ENCODE results near the gene TUBG2. TPM values are rescaled to one million over a fixed set of nuclear protein-coding genes. Genes with fewer than 3 reads are reported as not detected.
"Not testable (repeated sequence)": the region's sequence is repeated elsewhere in the genome, so short reads cannot be mapped to it uniquely, and the experiment has no call there.

TUBG2 gene
- total RNA-seq, 1 donor from 2014 or later = 6.2 TPM

GRCh38 chr17:42655528-42655927 is 3.6 kb upstream of the TUBG2 start:
- DNase-seq = no peak

- no peak for DNase-seq
Measured at GRCh38 chr17:42657824-42658588, 1.1 kb upstream of the TUBG2 start.

- not testable (repeated sequence) for DNase-seq
Measured at GRCh38 chr17:42659932-42660274, 819 bp downstream of the TUBG2 start.

GRCh38 chr17:42660692-42661345 is 1.7 kb downstream of the TUBG2 start:
- DNase-seq = no peak

GRCh38 chr17:42665581-42666001 is 6.5 kb downstream of the TUBG2 start:
- DNase-seq = no peak

GRCh38 chr17:42666126-42666525 is 7.0 kb downstream of the TUBG2 start:
- DNase-seq = not testable (repeated sequence)

GRCh38 chr17:42667088-42667951 is 8.2 kb downstream of the TUBG2 start:
- no peak for DNase-seq

GRCh38 chr17:42669705-42669976 is 10.6 kb downstream of the TUBG2 start:
- DNase-seq = no peak

- DNase-seq = no peak
Measured at GRCh38 chr17:42669977-42670788, 11.1 kb downstream of the TUBG2 start.

- no peak for DNase-seq
Measured at GRCh38 chr17:42670789-42671657, 11.9 kb downstream of the TUBG2 start.

- no peak for DNase-seq
Measured at GRCh38 chr17:42672038-42672437, 13.0 kb downstream of the TUBG2 start.

- no peak for DNase-seq
Measured at GRCh38 chr17:42673266-42673884, 14.3 kb downstream of the TUBG2 start.

GRCh38 chr17:42673885-42674754 is 15.0 kb downstream of the TUBG2 start:
- no peak for DNase-seq

- DNase-seq = peak; percentile 63
Measured at GRCh38 chr17:42674755-42675347, 15.8 kb downstream of the TUBG2 start.

- DNase-seq = peak; percentile 61
Measured at GRCh38 chr17:42675348-42675964, 16.4 kb downstream of the TUBG2 start.

- DNase-seq = peak; percentile 58
Measured at GRCh38 chr17:42675965-42676423, 16.9 kb downstream of the TUBG2 start.

- DNase-seq = no peak
Measured at GRCh38 chr17:42676424-42677011, 17.4 kb downstream of the TUBG2 start, which contains the start of gene PLEKHH3. TSS of gene PLEKHH3 (minus strand) at chr17:42676994. CDS start at chr17:42676563, 431 bp downstream.
